GM21825 (cell line): ENCODE data around the gene LDLRAD4.
"Not testable (repeated sequence)": the region's sequence is repeated elsewhere in the genome, so short reads cannot be mapped to it uniquely, and the experiment has no call there.

Experiments
- ATAC-seq: cut with Tn5 transposase; IDR thresholded peaks from one replicate; pipeline ENCODE4 v1.9.1; 2021; ENCODE audit warnings: mild to moderate bottlenecking, moderate library complexity; ENCODE audit not compliant: unreplicated experiment

The LDLRAD4 gene

DNA sequence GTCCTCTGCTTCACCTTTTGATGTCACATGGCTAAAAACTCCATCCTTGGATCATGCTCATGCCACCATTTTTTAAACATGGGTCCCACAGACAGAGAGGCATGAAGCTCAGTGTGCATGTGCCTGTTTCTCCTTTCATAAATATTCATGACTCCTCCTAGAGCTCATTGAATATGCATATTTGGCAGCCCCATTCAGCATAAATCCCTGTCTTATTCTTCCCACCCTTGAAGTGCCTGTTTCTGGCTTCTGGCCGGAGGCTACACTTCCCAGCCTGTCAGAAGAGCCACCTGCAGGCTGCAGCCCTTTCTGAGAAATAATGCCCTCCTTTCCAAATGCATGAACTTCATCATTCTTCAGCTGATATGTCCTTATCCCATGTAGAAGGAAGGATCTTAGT is 109.7 kb downstream of the LDLRAD4 start:
- ATAC-seq: no peak

GRCh38 chr18:13330996-13331395 is 112.4 kb downstream of the LDLRAD4 start:
- no peak for ATAC-seq

DNA sequence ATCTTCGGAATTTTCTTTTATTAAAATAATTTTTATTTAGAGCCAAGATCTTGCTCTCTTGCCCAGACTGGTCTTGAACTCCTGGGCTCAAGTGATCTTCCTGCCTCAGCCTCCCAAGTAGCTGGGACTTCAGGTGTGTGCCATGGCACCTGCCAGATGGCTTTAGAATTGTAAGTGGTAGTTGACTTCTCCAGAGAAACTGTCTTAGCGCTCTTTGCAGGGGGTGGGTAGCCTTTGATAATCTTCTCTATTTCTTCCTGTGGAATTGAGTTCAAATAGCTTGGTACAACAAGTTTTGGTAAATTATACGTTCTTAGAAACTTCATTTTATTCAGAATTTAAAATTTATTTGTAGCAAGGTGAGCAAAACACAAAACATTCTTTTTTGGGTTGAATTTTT is 113.3 kb downstream of the LDLRAD4 start:
- ATAC-seq: no peak

GRCh38 chr18:13332874-13333273 is 114.3 kb downstream of the LDLRAD4 start:
- no peak for ATAC-seq

- ATAC-seq: no peak
These were observed 117.3 kb downstream of the LDLRAD4 start for GRCh38 chr18:13335903-13336302.

- no peak for ATAC-seq
These were observed 118.3 kb downstream of the LDLRAD4 start for GRCh38 chr18:13336841-13337240.

DNA sequence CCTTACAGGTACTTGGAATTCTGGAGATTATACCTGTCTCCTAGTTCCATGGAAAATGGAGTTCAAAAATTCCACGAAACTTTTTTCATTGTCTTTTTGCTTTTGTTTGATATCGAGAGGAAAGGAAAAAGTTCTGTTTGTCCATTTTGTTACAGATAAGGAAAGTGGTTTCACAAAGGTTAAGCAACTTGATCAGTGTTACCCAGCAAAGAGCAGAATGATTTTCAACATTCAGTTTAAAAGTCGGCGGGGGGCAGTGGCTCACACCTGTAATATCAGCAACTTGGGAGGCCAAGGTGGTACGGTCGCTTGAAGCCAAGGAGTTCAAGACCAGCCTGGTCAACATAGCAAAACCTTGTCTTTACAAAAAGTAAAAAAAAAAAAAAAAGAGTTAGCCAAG is 118.8 kb downstream of the LDLRAD4 start:
- ATAC-seq: no peak

GRCh38 chr18:13338318-13338717 is 119.8 kb downstream of the LDLRAD4 start:
- ATAC-seq: no peak

- ATAC-seq: no peak
These were observed 121.1 kb downstream of the LDLRAD4 start for GRCh38 chr18:13339653-13340052.

- not testable (repeated sequence) for ATAC-seq
These were observed 127.9 kb downstream of the LDLRAD4 start for GRCh38 chr18:13346449-13346848.

- ATAC-seq: no peak
These were observed 134.7 kb downstream of the LDLRAD4 start for GRCh38 chr18:13353084-13353823.

DNA sequence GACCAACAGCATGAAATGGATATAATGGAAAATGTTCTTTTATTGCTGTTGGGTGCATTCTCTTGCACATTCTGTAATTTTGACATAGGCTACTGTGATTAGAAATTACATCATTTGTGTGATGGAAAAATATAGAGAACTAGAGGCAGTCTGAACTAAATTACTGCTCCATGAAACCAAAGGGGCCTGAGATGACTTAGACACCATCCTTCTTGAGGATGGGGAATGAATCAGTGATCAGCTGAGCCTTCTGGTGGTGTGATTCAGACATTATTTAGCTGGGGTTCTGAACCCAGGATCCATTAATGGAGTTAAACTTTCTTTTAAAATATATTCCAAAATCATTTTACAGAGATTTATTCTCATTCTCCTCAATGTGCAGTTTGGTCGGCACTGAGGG is 135.8 kb downstream of the LDLRAD4 start:
- no peak for ATAC-seq

DNA sequence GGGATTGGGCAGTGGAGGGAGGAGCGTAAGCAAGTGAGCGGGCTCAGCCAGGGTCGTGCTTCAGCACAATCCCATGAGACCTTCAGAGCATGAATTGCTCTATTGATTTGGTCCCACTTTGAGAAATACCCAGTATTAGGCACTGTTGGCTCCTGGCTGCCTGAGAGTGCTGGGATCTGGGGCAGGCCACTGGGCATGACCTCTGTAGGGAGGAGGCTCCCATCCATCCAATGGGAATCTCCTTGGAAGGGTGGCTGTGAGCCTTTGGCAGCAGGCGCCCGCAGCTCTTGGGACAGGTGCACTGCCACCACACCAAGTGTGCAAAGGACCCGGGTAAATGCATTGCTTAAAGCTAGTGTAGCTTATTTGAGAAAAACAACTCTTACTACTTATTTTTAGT is 137.5 kb downstream of the LDLRAD4 start:
- ATAC-seq: no peak

GRCh38 chr18:13357289-13357688 is 138.7 kb downstream of the LDLRAD4 start:
- no peak for ATAC-seq

- ATAC-seq: no peak
These were observed 140.7 kb downstream of the LDLRAD4 start for GRCh38 chr18:13359210-13359609.

- no peak for ATAC-seq
These were observed 142.9 kb downstream of the LDLRAD4 start for GRCh38 chr18:13361431-13361830.

DNA sequence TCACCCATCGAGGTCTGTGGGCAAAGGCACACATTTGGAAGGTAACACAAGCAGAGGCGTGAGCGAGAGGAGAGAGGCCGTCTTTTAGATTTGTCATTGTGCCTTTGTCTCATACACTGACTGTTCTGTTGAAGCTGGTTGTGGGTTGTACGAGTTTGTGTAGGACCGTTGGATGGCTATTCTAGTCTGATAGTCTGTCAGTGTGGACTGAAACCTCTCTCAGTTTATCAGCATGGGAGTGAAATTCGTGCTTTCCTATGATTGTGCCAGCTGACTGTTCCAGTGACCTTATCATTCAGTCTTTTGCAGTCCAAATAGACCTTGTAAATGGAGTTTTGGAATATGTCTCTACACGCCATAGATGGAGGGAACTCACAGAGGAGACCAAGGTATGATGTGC is 143.5 kb downstream of the LDLRAD4 start:
- no peak for ATAC-seq

GRCh38 chr18:13362607-13363006 is 144.0 kb downstream of the LDLRAD4 start:
- ATAC-seq: no peak

GRCh38 chr18:13363359-13363758 is 144.8 kb downstream of the LDLRAD4 start:
- ATAC-seq: no peak

- ATAC-seq: no peak
These were observed 146.2 kb downstream of the LDLRAD4 start for GRCh38 chr18:13364721-13365205.

DNA sequence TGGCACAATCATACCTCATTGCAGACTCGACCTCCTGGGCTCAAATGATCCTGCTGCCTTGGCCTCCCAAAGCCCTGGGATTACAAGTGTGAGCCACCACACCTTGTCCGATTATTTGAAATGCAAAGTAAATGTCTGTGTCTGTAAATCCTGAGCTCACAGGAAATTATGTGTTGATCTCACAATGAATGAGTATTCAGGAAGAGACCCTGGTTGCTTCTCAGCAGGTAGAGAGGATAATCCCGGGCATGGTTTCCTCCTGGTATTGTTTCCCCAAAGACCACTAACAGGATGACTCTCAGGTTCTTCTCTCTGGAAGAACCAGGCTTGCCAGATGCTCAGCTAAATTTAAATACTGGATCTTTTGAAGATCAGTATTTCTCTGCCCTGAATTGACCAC is 147.6 kb downstream of the LDLRAD4 start:
- ATAC-seq: no peak

GRCh38 chr18:13366541-13366940 is 148.0 kb downstream of the LDLRAD4 start:
- ATAC-seq: no peak
